IMR-90 (cell line): Measurements from ENCODE around the gene RTL1. TPM values are rescaled to one million over a fixed set of nuclear protein-coding genes. Genes with fewer than 3 reads are reported as not detected.

Experiments
- ATAC-seq: fragments of 200-7000 bp; cut with Tn5 transposase; 2 replicates; pipeline ENCODE4 v1.9.1; 2020; ENCODE audit warnings: low read depth, mild to moderate bottlenecking, moderate library complexity
- BruUV-seq: library from RNA; stranded (reverse); fragments of 400-500 nt; replicated peaks from 2 replicates; lab custom pipeline; 2021; lab: Mats Ljungman, UMichigan
- CTCF ChIA-PET: fragments of 300-600 bp; formaldehyde crosslinking; extraction: SDS; loops from one replicate; lab custom pipeline; 2021; ENCODE audit warnings: antibody characterized with exemption; lab: Yijun Ruan, JAX
- POLR2A ChIA-PET: fragments of 300-600 bp; sonication (Branson Sonifier 250); formaldehyde crosslinking; loops from one replicate; lab custom pipeline; 2022; ENCODE audit warnings: antibody characterized with exemption; ENCODE audit not compliant: unreplicated experiment; lab: Charles Lee
- DNase-seq: peaks from one replicate; pipeline ENCODE4 v3.0.0; 2013
- H2AFZ ChIP-seq: replicated peaks from 2 replicates; pipeline ENCODE3; 2013; ENCODE audit warnings: low read length, mild to moderate bottlenecking; ENCODE audit not compliant: poor library complexity
- H2AK5ac ChIP-seq: 2 replicates; pipeline ENCODE4 v1.6.1; 2013; ENCODE audit warnings: low read depth, low read length, inconsistent platforms
- H2AK9ac ChIP-seq: replicated peaks from 2 replicates; pipeline ENCODE3; 2013; ENCODE audit warnings: mild to moderate bottlenecking, low read depth, low read length, moderate library complexity; ENCODE audit not compliant: poor library complexity
- H2BK120ac ChIP-seq: 2 replicates; pipeline ENCODE4 v1.6.1; 2013; ENCODE audit warnings: low read depth, low read length, inconsistent platforms
- H2BK15ac ChIP-seq: 3 replicates; pipeline ENCODE4 v1.6.1; 2013; ENCODE audit warnings: low read depth, low read length, inconsistent platforms
- H2BK20ac ChIP-seq: 2 replicates; pipeline ENCODE4 v1.6.1; 2013; ENCODE audit warnings: low read depth, mild to moderate bottlenecking, inconsistent platforms, low read length, moderate library complexity
- H2BK5ac ChIP-seq: 2 replicates; pipeline ENCODE4 v1.6.1; 2013; ENCODE audit warnings: mild to moderate bottlenecking, low read depth, low read length, inconsistent platforms; ENCODE audit not compliant: poor library complexity, severe bottlenecking
- H3K14ac ChIP-seq: replicated peaks from 2 replicates; pipeline ENCODE4 v1.6.1; 2013; ENCODE audit warnings: low read depth, low read length, inconsistent platforms
- H3K18ac ChIP-seq: 2 replicates; pipeline ENCODE4 v1.6.1; 2013; ENCODE audit warnings: low read depth, low read length, control low read depth
- H3K23ac ChIP-seq: 2 replicates; pipeline ENCODE4 v1.6.1; 2013; ENCODE audit warnings: low read depth, low read length, inconsistent platforms
- H3K27ac ChIP-seq: 2 replicates; pipeline ENCODE4 v1.5.1; 2013; ENCODE audit warnings: mild to moderate bottlenecking, control low read depth, low read length; ENCODE audit not compliant: insufficient read depth
- H3K27me3 ChIP-seq: 2 replicates; pipeline ENCODE4 v1.6.1; 2013; ENCODE audit warnings: low read length; ENCODE audit not compliant: control insufficient read depth, insufficient read depth
- H3K36me3 ChIP-seq: 2 replicates; pipeline ENCODE4 v1.6.1; 2013; ENCODE audit warnings: low read length, mixed read lengths; ENCODE audit not compliant: control insufficient read depth, insufficient read depth
- H3K4ac ChIP-seq: 2 replicates; pipeline ENCODE4 v1.6.1; 2013; ENCODE audit warnings: low read depth, low read length, inconsistent platforms
- H3K4me1 ChIP-seq: 2 replicates; pipeline ENCODE4 v1.6.1; 2013; ENCODE audit warnings: low read length, mixed read lengths; ENCODE audit not compliant: control insufficient read depth, insufficient read depth
- H3K4me2 ChIP-seq: 2 replicates; pipeline ENCODE4 v1.6.1; 2013; ENCODE audit warnings: low read depth, mild to moderate bottlenecking, control low read depth, low read length, moderate library complexity
- H3K4me3 ChIP-seq: 2 replicates; pipeline ENCODE4 v1.5.1; 2013; ENCODE audit warnings: low read depth, mild to moderate bottlenecking, control low read depth, low read length, moderate library complexity; ENCODE audit not compliant: insufficient read depth
- H3K56ac ChIP-seq: 2 replicates; pipeline ENCODE4 v1.6.1; 2013; ENCODE audit warnings: low read length, inconsistent platforms; ENCODE audit not compliant: insufficient read depth; ENCODE audit errors: extremely low read depth
- H3K79me1 ChIP-seq, 2 experiments: 2 replicates each; pipeline ENCODE4 v1.6.1; 2013; ENCODE audit warnings: low read length in 2 of 2, inconsistent platforms in 1 of 2, low read depth in 1 of 2
- H3K9ac ChIP-seq: 2 replicates; pipeline ENCODE4 v1.6.1; 2013; ENCODE audit warnings: low read depth, low read length, control low read depth
- H3K9me1 ChIP-seq: 2 replicates; pipeline ENCODE4 v1.6.1; 2013; ENCODE audit warnings: low read length, inconsistent platforms; ENCODE audit not compliant: insufficient read depth
- H3K9me3 ChIP-seq: 2 replicates; pipeline ENCODE4 v1.6.1; 2013; ENCODE audit warnings: low read length; ENCODE audit not compliant: control insufficient read depth, insufficient read depth
- H4K20me1 ChIP-seq: 2 replicates; pipeline ENCODE4 v1.6.1; 2013; ENCODE audit warnings: low read length, inconsistent platforms; ENCODE audit not compliant: insufficient read depth
- H4K5ac ChIP-seq: 2 replicates; pipeline ENCODE4 v1.6.1; 2013; ENCODE audit warnings: mild to moderate bottlenecking, low read depth, low read length, control low read depth
- H4K8ac ChIP-seq, 2 experiments: 2 replicates each; pipeline ENCODE4 v1.6.1; 2013; ENCODE audit warnings: low read depth in 2 of 2, low read length in 2 of 2, control low read depth in 1 of 2, inconsistent platforms in 1 of 2
- H4K91ac ChIP-seq: 2 replicates; pipeline ENCODE4 v1.6.1; 2013; ENCODE audit warnings: low read depth, low read length, inconsistent platforms; ENCODE audit not compliant: insufficient read depth
- MAZ ChIP-seq: IDR thresholded peaks from 2 replicates; pipeline ENCODE4 v1.6.1; 2012; ENCODE audit warnings: low read depth, mild to moderate bottlenecking, low read length, improper control_type of control experiment, moderate library complexity, borderline replicate concordance
- RCOR1 ChIP-seq: IDR thresholded peaks from 2 replicates; pipeline ENCODE4 v1.6.1; 2012; ENCODE audit warnings: mild to moderate bottlenecking, low read length, improper control_type of control experiment; ENCODE audit not compliant: insufficient replicate concordance
- WGBS, 2 experiments: methylation state at CpG; one replicate each; pipeline versions ENCODE4 v1.1.5 to v1.1.7; 2013; ENCODE audit warnings: missing lambda C conversion rate in 2 of 2; ENCODE audit not compliant: insufficient read length in 1 of 2; ENCODE audit errors: extremely low coverage in 2 of 2; 5-methylcytosine and 5-hydroxymethylcytosine counted together
- dilution Hi-C: fragments of 300-500 bp; cut with HindIII; formaldehyde crosslinking; loops from one replicate; pipeline ENCODE4 v1.14.3; 2018; ENCODE audit warnings: low sequenced_read_pairs; ENCODE audit not compliant: unreplicated experiment
- in situ Hi-C: fragments of 300-500 bp; cut with MboI; formaldehyde crosslinking; loops from 3 replicates; pipeline ENCODE4 v1.14.3; 2019; ENCODE audit warnings: low sequenced_read_pairs, inconsistent platforms, mixed read lengths
- intact Hi-C: fragments of 100-400 bp; cut with micrococcal nuclease; formaldehyde crosslinking; loops from 2 replicates; pipeline ENCODE4 v1.10.0; 2022
- polyA plus RNA-seq, 3 experiments: library from polyadenylated mRNA; depleted of rRNA; stranded (reverse); fragments of >200 nt; gene quantifications; 2 replicates each; pipeline ENCODE4 v1.2.3, GENCODE V29; 2012; ENCODE audit warnings: low replicate concordance in 1 of 3
- total RNA-seq: library from RNA; depleted of rRNA; stranded (reverse); fragments of >200 nt; gene quantifications from 2 replicates; pipeline ENCODE4 v1.2.3, GENCODE V29; 2012
- TF ChIP-seq, protein P1 (sequence below): fragments of 150-350 bp; IDR thresholded peaks from 2 replicates; pipeline ENCODE4 v1.6.1; 2016; ENCODE audit warnings: low read depth, mild to moderate bottlenecking, low read length, moderate library complexity, borderline replicate concordance

RTL1 gene
- total and polyA plus RNA-seq, 2 of the 4 experiments (the other 2 are of a cell fraction) = not detected

DNA sequence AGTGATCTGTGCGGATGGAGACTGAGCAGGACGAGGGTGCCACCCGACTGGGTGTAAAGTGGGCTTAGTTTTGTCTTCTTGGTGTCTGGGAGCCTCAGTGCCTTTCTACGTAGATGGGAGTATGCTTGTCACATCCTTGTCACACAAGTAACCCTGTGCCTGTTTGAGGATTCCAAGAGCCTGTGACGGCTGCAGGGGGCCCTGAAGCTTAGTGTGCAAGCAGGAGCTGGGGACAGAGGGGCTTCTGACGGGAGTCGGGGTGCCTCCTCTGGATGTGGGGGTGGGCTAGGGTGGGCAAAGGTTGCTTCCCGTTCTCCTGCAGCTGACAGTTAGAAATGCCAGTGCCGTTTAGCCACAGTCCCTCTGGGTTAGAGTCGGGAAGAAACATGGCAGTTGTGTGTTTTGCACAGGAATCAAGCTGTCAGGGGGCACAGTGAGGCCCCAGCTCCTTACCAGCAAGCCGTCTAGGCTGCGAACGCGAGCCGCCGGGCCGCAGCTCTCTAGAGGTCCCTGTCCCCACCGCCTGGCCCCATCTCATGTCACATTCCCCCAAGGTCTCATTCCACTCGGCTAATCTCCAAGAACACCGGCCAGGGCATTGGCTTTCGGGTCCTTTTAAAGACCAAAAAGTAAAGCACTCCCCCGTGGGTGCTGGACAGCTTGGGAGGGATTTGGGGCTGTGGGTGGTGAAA is 7.0 kb downstream of the RTL1 start:
- intact Hi-C loops (no loop called here), in situ Hi-C loops (no loop called here), dilution Hi-C loops (no loop called here)
- H3K18ac ChIP-seq = no peak overlapping the region
- H4K5ac ChIP-seq = no peak overlapping the region
- no peak overlapping the region for H2BK20ac ChIP-seq
- WGBS, 2 experiments = 36% methylated on average over 3 of the region's 22 CpGs; no CpG with 5 or more reads in 1 of the 2 experiments
- no peaks in the 10 kb centered on the region for H3K9me1 ChIP-seq
- TF ChIP-seq MAZ (no peak), RCOR1 (no peak)
- TF ChIP-seq, protein P1, sequence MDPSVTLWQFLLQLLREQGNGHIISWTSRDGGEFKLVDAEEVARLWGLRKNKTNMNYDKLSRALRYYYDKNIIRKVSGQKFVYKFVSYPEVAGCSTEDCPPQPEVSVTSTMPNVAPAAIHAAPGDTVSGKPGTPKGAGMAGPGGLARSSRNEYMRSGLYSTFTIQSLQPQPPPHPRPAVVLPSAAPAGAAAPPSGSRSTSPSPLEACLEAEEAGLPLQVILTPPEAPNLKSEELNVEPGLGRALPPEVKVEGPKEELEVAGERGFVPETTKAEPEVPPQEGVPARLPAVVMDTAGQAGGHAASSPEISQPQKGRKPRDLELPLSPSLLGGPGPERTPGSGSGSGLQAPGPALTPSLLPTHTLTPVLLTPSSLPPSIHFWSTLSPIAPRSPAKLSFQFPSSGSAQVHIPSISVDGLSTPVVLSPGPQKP = no peak
- no peak overlapping the region for H2BK120ac ChIP-seq
- H3K4ac ChIP-seq = no peak overlapping the region
- no peaks in the 10 kb centered on the region for H3K9me3 ChIP-seq
- H3K4me3 ChIP-seq = no peak overlapping the region
- H3K79me1 ChIP-seq = peaks cover 7 to 32% of the 10 kb centered on the region in 2 experiments; a peak in 3 of 4 replicates
- ATAC-seq = no peak
- ChIA-PET CTCF (no interaction called here), POLR2A (no interaction called here)
- H4K91ac ChIP-seq = no peak overlapping the region
- no peak overlapping the region for H4K8ac ChIP-seq
- H3K4me1 ChIP-seq = no peaks in the 10 kb centered on the region; the same call in 1 of the 2 replicates
- no TSS peak for BruUV-seq
- no peak overlapping the region for H3K56ac ChIP-seq
- no peak overlapping the region for H2BK5ac ChIP-seq
- H2AK9ac ChIP-seq = no peak overlapping the region
- no peak overlapping the region for H3K9ac ChIP-seq
- H3K27ac ChIP-seq = no peak overlapping the region
- no peak overlapping the region for H3K4me2 ChIP-seq
- H2AK5ac ChIP-seq = no peak overlapping the region
- no peak overlapping the region for H3K23ac ChIP-seq
- H2AFZ ChIP-seq = no peak overlapping the region
- peaks cover 35% of the 10 kb centered on the region for H4K20me1 ChIP-seq
- H3K36me3 ChIP-seq = peaks cover 70% of the 10 kb centered on the region
- H3K14ac ChIP-seq = no peak overlapping the region
- H3K27me3 ChIP-seq = peaks cover 6% of the 10 kb centered on the region; the same call in 1 of the 2 replicates
- H2BK15ac ChIP-seq = no peak overlapping the region
- no peak for DNase-seq
